Stimulated activated CD4-positive, alpha-beta T cell treated with anti-CD3 and anti-CD28 coated beads, Interleukin-4, amount 100 ng/mL, for 48 hours (primary cell): ENCODE measurements around the gene MYORG.

Source experiments
- DNase-seq, 2 donors: peaks; one replicate each; pipeline ENCODE4 v3.0.0-alpha.2; 2020; ENCODE audit warnings: low read depth in 2 of 2

The MYORG gene

GRCh38 chr9:34333836-34334235, 42.9 kb downstream of the MYORG start:
- DNase-seq, result no peak

- no peak for DNase-seq
Measured at GRCh38 chr9:34332076-34332964, 44.4 kb downstream of the MYORG start.

GRCh38 chr9:34331196-34331595, 45.5 kb downstream of the MYORG start:
- no peak for DNase-seq

- peak; percentile 87 to 93 for DNase-seq
Measured at GRCh38 chr9:34328987-34329832, 47.5 kb downstream of the MYORG start, which contains the start of the genes KIF24 and NUDT2. KIF24 (minus strand) TSS chr9:34329268; CDS start chr9:34311346, 17,922 bp downstream. NUDT2 (plus strand) TSS chr9:34329569; CDS start chr9:34339040, 9,471 bp downstream.

- DNase-seq, result no peak
Measured at GRCh38 chr9:34328500-34328986, 48.2 kb downstream of the MYORG start.

GRCh38 chr9:34326690-34327089, 50.0 kb downstream of the MYORG start:
- DNase-seq, result no peak

- DNase-seq, result no peak
Measured at GRCh38 chr9:34322899-34323591, 53.7 kb downstream of the MYORG start.

GRCh38 chr9:34321451-34321850, 55.2 kb downstream of the MYORG start:
- DNase-seq, result no peak

- DNase-seq, result no peak
Measured at GRCh38 chr9:34318163-34318790, 58.4 kb downstream of the MYORG start.

- DNase-seq, result no peak
Measured at GRCh38 chr9:34317436-34317835, 59.3 kb downstream of the MYORG start.
